Measurements from ENCODE around the gene SV2B.

Gene SV2B

GRCh38 chr15:91192690-91193377, 92.8 kb downstream of the SV2B start:
- no peak for DNase-seq

GRCh38 chr15:91193378-91193720, 93.3 kb downstream of the SV2B start:
- DNase-seq: no peak

GRCh38 chr15:91196127-91196526, 96.1 kb downstream of the SV2B start:
- no peak for DNase-seq

- DNase-seq: no peak
These were observed 96.7 kb downstream of the SV2B start for GRCh38 chr15:91196768-91197167.

- no peak for DNase-seq
These were observed 99.5 kb downstream of the SV2B start for GRCh38 chr15:91199511-91199910.

GRCh38 chr15:91200101-91200754, 100.2 kb downstream of the SV2B start:
- no peak for DNase-seq

GRCh38 chr15:91202510-91203102, 102.5 kb downstream of the SV2B start:
- no peak for DNase-seq

- DNase-seq: no peak
These were observed 103.7 kb downstream of the SV2B start for GRCh38 chr15:91203619-91204203.

- DNase-seq: no peak
These were observed 108.3 kb downstream of the SV2B start for GRCh38 chr15:91208371-91208770.

- DNase-seq: no peak
These were observed 109.3 kb downstream of the SV2B start for GRCh38 chr15:91209318-91209717.

- DNase-seq: no peak
These were observed 109.7 kb downstream of the SV2B start for GRCh38 chr15:91209726-91210125.

- DNase-seq: no peak
These were observed 114.9 kb downstream of the SV2B start for GRCh38 chr15:91214675-91215590.

GRCh38 chr15:91216000-91216399, 115.9 kb downstream of the SV2B start:
- no peak for DNase-seq

GRCh38 chr15:91219206-91219605, 119.1 kb downstream of the SV2B start:
- DNase-seq: no peak

- no peak for DNase-seq
These were observed 122.0 kb downstream of the SV2B start for GRCh38 chr15:91222052-91222451.

GRCh38 chr15:91223863-91224262, 123.8 kb downstream of the SV2B start:
- DNase-seq: no peak

GRCh38 chr15:91224755-91225380, 124.8 kb downstream of the SV2B start:
- peak; percentile 4 for DNase-seq

- DNase-seq: no peak
These were observed 125.7 kb downstream of the SV2B start for GRCh38 chr15:91225741-91226140.

- DNase-seq: no peak
These were observed 127.1 kb downstream of the SV2B start for GRCh38 chr15:91227117-91227516.

- no peak for DNase-seq
These were observed 127.7 kb downstream of the SV2B start for GRCh38 chr15:91227766-91228165.

GRCh38 chr15:91228383-91228782, 128.3 kb downstream of the SV2B start:
- no peak for DNase-seq

GRCh38 chr15:91228890-91229289, 128.8 kb downstream of the SV2B start:
- no peak for DNase-seq
